Measurements from ENCODE around the gene MICAL3. TPM values are rescaled to one million over a fixed set of nuclear protein-coding genes. Genes with fewer than 3 reads are reported as not detected.

Gene MICAL3
- total and polyA plus RNA-seq, 2 of the 8 experiments (the other 6 are each of a cell fraction or from before 2014, with no cell fraction given), result 8.3 to 41.8 TPM

GRCh38 chr22:17818649-17819048, 205.7 kb downstream of the MICAL3 start:
- H2BK12ac ChIP-seq (ENCODE audit: low read depth, low read length), result no peak overlapping the region
- no peak for FAIRE-seq
- H2AFZ ChIP-seq (ENCODE audit: low read length), result no peak overlapping the region
- no peak overlapping the region for H4K91ac ChIP-seq (replicated peaks; ENCODE audit: insufficient read length, low read length)
- no peaks in the 10 kb centered on the region for H3K23me2 ChIP-seq (ENCODE audit: low read depth, low read length)
- H2BK15ac ChIP-seq (ENCODE audit: low read length), result no peak overlapping the region
- ChIA-PET POLR2A (ENCODE audit: partially characterized antibody) (no interaction called here), CTCF (ENCODE audit: partially characterized antibody) (interaction anchor here (0.9 to 1.8 kb wide), 3 partner anchors 11 to 76 kb away, joined by 3 to 6 read pairs (median 6); no protein-coding TSS in a partner anchor)
- no peak overlapping the region for H3K9ac ChIP-seq (replicated peaks in 1 of 4; ENCODE audit: extremely low read depth in 1 of 4, low read depth in 3 of 4, low read length in 3 of 4)
- H4K5ac ChIP-seq (ENCODE audit: insufficient read length, low read depth, low read length), result no peak overlapping the region
- no peak overlapping the region for H3K27ac ChIP-seq (ENCODE audit: low read depth, low read length)
- no peak overlapping the region for H3K4ac ChIP-seq (replicated peaks; ENCODE audit: insufficient read length, low read depth, low read length)
- H3K36me3 ChIP-seq (ENCODE audit: control insufficient read depth in 2 of 4, insufficient read depth in 4 of 4, low read length in 3 of 4), result no peaks in the 10 kb centered on the region
- DNase-seq (ENCODE audit: low read depth in 1 of 2, low spot score in 2 of 2), result no peak
- 84% methylated on average over 9 of the region's 14 CpGs; no CpG with 5 or more reads in 1 of the 2 experiments for WGBS, 2 experiments (ENCODE audit: extremely low coverage in 1 of 2, insufficient coverage in 1 of 2, insufficient read length in 1 of 2, insufficient replicate concordance in 2 of 2, low coverage in 1 of 2, low lambda C conversion rate in 2 of 2, missing lambda C conversion rate in 1 of 2)
- no peak overlapping the region for H2BK5ac ChIP-seq (ENCODE audit: low read depth, low read length)
- H4K20me1 ChIP-seq (replicated peaks in 1 of 2; ENCODE audit: control insufficient read depth in 1 of 2, insufficient read depth in 2 of 2, low read length in 2 of 2), result peaks cover 0 to 3% of the 10 kb centered on the region in 2 experiments
- H3K18ac ChIP-seq (ENCODE audit: extremely low read depth, low read length), result no peak overlapping the region
- H2BK20ac ChIP-seq (ENCODE audit: low read length), result no peak overlapping the region
- no peak overlapping the region for H3K56ac ChIP-seq (replicated peaks; ENCODE audit: insufficient read length, low read depth, low read length)
- H3K9me3 ChIP-seq (ENCODE audit: insufficient read depth in 2 of 2, low read depth in 1 of 2, low read length in 1 of 2), result no peaks in the 10 kb centered on the region
- H3K4me2 ChIP-seq (ENCODE audit: insufficient read depth in 1 of 2, low read depth in 2 of 2, low read length in 2 of 2), result no peak overlapping the region
- H4K8ac ChIP-seq (ENCODE audit: extremely low read depth, insufficient read depth, low read length), result no peak overlapping the region
- H3K79me2 ChIP-seq (ENCODE audit: control insufficient read depth in 1 of 2, insufficient read depth in 2 of 2, low read length in 2 of 2), result no peaks in the 10 kb centered on the region
- no peak overlapping the region for H3K4me3 ChIP-seq (ENCODE audit: extremely low read depth in 1 of 4, insufficient read depth in 2 of 4, low read depth in 3 of 4, low read length in 4 of 4)
- no peaks in the 10 kb centered on the region; the same call in 1 of the 2 replicates for H3K79me1 ChIP-seq (ENCODE audit: low read depth, low read length)
- no peak for TF ChIP-seq BACH1 (IDR thresholded peaks at IDR 0.05; ENCODE audit: low read length)
- TF ChIP-seq TBP (IDR thresholded peaks at IDR 0.05; ENCODE audit: low read depth, low read length), result no peak
- no peak for TF ChIP-seq RAD21 (IDR thresholded peaks at IDR 0.05 in 1 of 2, conservative IDR thresholded peaks at IDR 0.05 in 1 of 2; ENCODE audit: low read depth in 2 of 2, low read length in 2 of 2)
- no peak for TF ChIP-seq CBX8 (IDR thresholded peaks at IDR 0.05; ENCODE audit: borderline replicate concordance, low read depth, low read length)
- no peak for TF ChIP-seq POU5F1 (IDR thresholded peaks at IDR 0.05; ENCODE audit: low read depth, low read length)
- TF ChIP-seq RNF2 (IDR thresholded peaks at IDR 0.05; ENCODE audit: borderline replicate concordance, low read depth, low read length, missing control alignments, poor library complexity, severe bottlenecking), result no peak
- TF ChIP-seq NANOG (IDR thresholded peaks at IDR 0.05; ENCODE audit: insufficient read depth, low read depth, low read length, poor library complexity, severe bottlenecking), result no peak
- no peak for TF ChIP-seq POLR2A (IDR thresholded peaks at IDR 0.05; ENCODE audit: control extremely low read depth in 1 of 2, low read depth in 2 of 2, low read length in 2 of 2)
- no peak overlapping the region for H2BK120ac ChIP-seq (replicated peaks; ENCODE audit: low read depth, low read length)
- no peak overlapping the region for H3K23ac ChIP-seq (ENCODE audit: insufficient read length)
- H3K27me3 ChIP-seq (replicated peaks in 1 of 4; ENCODE audit: control insufficient read depth in 3 of 4, extremely low read depth in 1 of 4, insufficient read depth in 3 of 4, low read length in 3 of 4), result no peaks in the 10 kb centered on the region
- H2AK5ac ChIP-seq (ENCODE audit: low read depth, low read length), result no peak overlapping the region
- H3K14ac ChIP-seq (ENCODE audit: insufficient read length), result no peak overlapping the region
- peaks cover 0 to 1% (median 0%) of the 10 kb centered on the region in 4 experiments; a peak in 2 of 7 replicates for H3K4me1 ChIP-seq (replicated peaks in 1 of 4; ENCODE audit: control insufficient read depth in 3 of 4, insufficient read depth in 4 of 4, low read length in 3 of 4)
